CD4-positive, CD25-positive, alpha-beta regulatory T cell (primary cell): ENCODE results near the gene STK36. TPM values are rescaled to one million over a fixed set of nuclear protein-coding genes. Genes with fewer than 3 reads are reported as not detected.

ENCODE experiments used
- ATAC-seq, 2 donors: fragments of 150-1000 bp; cut with Tn5 transposase; one replicate each; pipeline ENCODE4 v1.10.0; 2021; ENCODE audit warnings: low read depth in 2 of 2, moderate number of reproducible peaks in 2 of 2, moderate library complexity in 1 of 2
- DNase-seq, 3 donors: peaks; one replicate each; pipeline versions ENCODE4 v3.0.0 to v3.0.0-alpha.2; 2012 to 2022; ENCODE audit warnings: mixed read lengths in 1 of 3
- H3K27ac ChIP-seq: one replicate; pipeline ENCODE4 v1.7.0; 2013; ENCODE audit warnings: mild to moderate bottlenecking, low read length; ENCODE audit not compliant: insufficient read depth, poor library complexity, severe bottlenecking
- H3K27me3 ChIP-seq: one replicate; pipeline ENCODE4 v1.7.0; 2013; ENCODE audit warnings: low read length; ENCODE audit not compliant: control insufficient read depth, insufficient read depth
- H3K36me3 ChIP-seq: one replicate; pipeline ENCODE4 v1.7.0; 2013; ENCODE audit warnings: mild to moderate bottlenecking, low read length, moderate library complexity; ENCODE audit not compliant: control insufficient read depth, insufficient read depth
- H3K4me1 ChIP-seq: 2 replicates; pipeline ENCODE4 v1.7.0; 2013; ENCODE audit warnings: mild to moderate bottlenecking, low read length; ENCODE audit not compliant: insufficient read depth, control insufficient read depth, poor library complexity, severe bottlenecking
- H3K4me3 ChIP-seq: one replicate; pipeline ENCODE4 v1.7.0; 2013; ENCODE audit warnings: low read depth, mild to moderate bottlenecking, low read length, moderate library complexity
- H3K9me3 ChIP-seq, 2 experiments: 1 replicate in 1 of 2; 2 replicates in 1 of 2; pipeline ENCODE4 v1.7.0; 2013; ENCODE audit warnings: low read length in 2 of 2, mild to moderate bottlenecking in 1 of 2, moderate library complexity in 1 of 2; ENCODE audit not compliant: control insufficient read depth in 2 of 2
- H3K27ac Mint-ChIP-seq, 3 donors: one replicate each; pipeline ENCODE4 v1.8.0; 2020 to 2022; ENCODE audit warnings: mild to moderate bottlenecking in 3 of 3, mixed read lengths in 3 of 3, moderate library complexity in 2 of 3
- H3K27me3 Mint-ChIP-seq: one replicate; pipeline ENCODE4 v1.8.0; 2022; ENCODE audit warnings: mild to moderate bottlenecking, mixed read lengths
- H3K36me3 Mint-ChIP-seq: one replicate; pipeline ENCODE4 v1.8.0; 2020; ENCODE audit warnings: mixed read lengths
- H3K4me1 Mint-ChIP-seq, 4 donors: one replicate each; pipeline ENCODE4 v1.8.0; 2020 to 2022; ENCODE audit warnings: mixed read lengths in 4 of 4, mild to moderate bottlenecking in 1 of 4
- H3K4me3 Mint-ChIP-seq, 4 donors: one replicate each; pipeline ENCODE4 v1.8.0; 2020 to 2022; ENCODE audit warnings: mild to moderate bottlenecking in 4 of 4, mixed read lengths in 4 of 4, moderate library complexity in 3 of 4
- H3K9me3 Mint-ChIP-seq, 7 donors: one replicate each; pipeline ENCODE4 v1.8.0; 2020 to 2022; ENCODE audit warnings: mixed read lengths in 7 of 7, mild to moderate bottlenecking in 3 of 7, moderate library complexity in 2 of 7
- polyA plus RNA-seq, 4 donors: library from polyadenylated mRNA; unstranded; fragments of 300-500 nt; fragmentation: Illumina TruSeq; gene quantifications; one replicate each; pipeline ENCODE4 v1.2.3, GENCODE V29; 2021
- total RNA-seq: library from RNA; stranded (reverse); gene quantifications from one replicate; pipeline ENCODE4 v1.2.3, GENCODE V29; 2022

The STK36 gene
- total and polyA plus RNA-seq, 5 donors from 2014 or later, result 1.8 to 10.5 (median 2.7) TPM

GRCh38 chr2:218698885-218699284 is 27.0 kb downstream of the STK36 start:
- no peaks in the 10 kb centered on the region for H3K27me3 ChIP-seq
- Mint-ChIP-seq H3K4me3 (no peak overlapping the region), H3K27ac (no peak overlapping the region), H3K27me3 (peaks cover 6% of the 10 kb centered on the region), H3K36me3 (peaks cover 18% of the 10 kb centered on the region), H3K4me1 (no peaks in the 10 kb centered on the region), H3K9me3 (peaks cover 0 to 2% (median 0%) of the 10 kb centered on the region in 7 donors)
- no peaks in the 10 kb centered on the region for H3K36me3 ChIP-seq
- no peaks in the 10 kb centered on the region for H3K9me3 ChIP-seq
- H3K4me3 ChIP-seq, result no peak overlapping the region
- DNase-seq (no peak), ATAC-seq (no peak)
- H3K27ac ChIP-seq, result no peak overlapping the region
- H3K4me1 ChIP-seq, result no peaks in the 10 kb centered on the region

- no peak overlapping the region for H3K27ac ChIP-seq
- DNase-seq (no peak), ATAC-seq (no peak)
- H3K27me3 Mint-ChIP-seq, result peaks cover 7% of the 10 kb centered on the region
- no peaks in the 10 kb centered on the region for H3K9me3 ChIP-seq
- H3K4me3 ChIP-seq, result no peak overlapping the region
- H3K36me3 Mint-ChIP-seq, result peaks cover 13% of the 10 kb centered on the region
- H3K9me3 Mint-ChIP-seq, result peaks cover 0 to 2% (median 0%) of the 10 kb centered on the region in 7 donors
- no peaks in the 10 kb centered on the region for H3K36me3 ChIP-seq
- H3K27ac Mint-ChIP-seq, result no peak overlapping the region
- H3K4me1 ChIP-seq, result no peaks in the 10 kb centered on the region
- peak overlapping the region in 1 of 4 donors; percentile 61 for H3K4me3 Mint-ChIP-seq
- H3K4me1 Mint-ChIP-seq, result no peaks in the 10 kb centered on the region
- H3K27me3 ChIP-seq, result no peaks in the 10 kb centered on the region
Measured at GRCh38 chr2:218701806-218702205, 29.9 kb downstream of the STK36 start.

GRCh38 chr2:218703341-218703740 is 31.5 kb downstream of the STK36 start:
- H3K4me1 ChIP-seq, result no peaks in the 10 kb centered on the region
- Mint-ChIP-seq H3K9me3 (peaks cover 0 to 2% (median 0%) of the 10 kb centered on the region in 7 donors), H3K27ac (no peak overlapping the region), H3K4me1 (no peaks in the 10 kb centered on the region), H3K27me3 (peaks cover 7% of the 10 kb centered on the region), H3K36me3 (peaks cover 7% of the 10 kb centered on the region), H3K4me3 (no peak overlapping the region)
- no peak overlapping the region for H3K27ac ChIP-seq
- no peaks in the 10 kb centered on the region for H3K27me3 ChIP-seq
- H3K9me3 ChIP-seq, result no peaks in the 10 kb centered on the region
- no peak for ATAC-seq
- no peaks in the 10 kb centered on the region for H3K36me3 ChIP-seq
- DNase-seq, result no peak
- H3K4me3 ChIP-seq, result no peak overlapping the region

- peak in 1 of 3 donors; percentile 13 for DNase-seq
- H3K27ac ChIP-seq, result no peak overlapping the region
- H3K9me3 Mint-ChIP-seq, result no peaks in the 10 kb centered on the region
- no peak overlapping the region for H3K4me3 Mint-ChIP-seq
- peaks cover 2% of the 10 kb centered on the region for H3K36me3 Mint-ChIP-seq
- H3K27me3 Mint-ChIP-seq, result peaks cover 7% of the 10 kb centered on the region
- H3K36me3 ChIP-seq, result no peaks in the 10 kb centered on the region
- ATAC-seq, result no peak
- H3K4me1 ChIP-seq, result peaks cover 14% of the 10 kb centered on the region
- H3K27me3 ChIP-seq, result no peaks in the 10 kb centered on the region
- no peaks in the 10 kb centered on the region for H3K9me3 ChIP-seq
- peaks cover 5 to 15% (median 7%) of the 10 kb centered on the region in 4 donors for H3K4me1 Mint-ChIP-seq
- no peak overlapping the region for H3K4me3 ChIP-seq
- H3K27ac Mint-ChIP-seq, result no peak overlapping the region
Measured at GRCh38 chr2:218708086-218708485, 36.2 kb downstream of the STK36 start.

- no peaks in the 10 kb centered on the region for H3K9me3 ChIP-seq
- Mint-ChIP-seq H3K36me3 (peaks cover 3% of the 10 kb centered on the region), H3K27me3 (no peaks in the 10 kb centered on the region), H3K4me3 (peak overlapping the region; percentile 29 to 97 (median 66)), H3K9me3 (no peaks in the 10 kb centered on the region), H3K4me1 (peaks cover 5 to 22% (median 16%) of the 10 kb centered on the region in 4 donors), H3K27ac (no peak overlapping the region)
- no peaks in the 10 kb centered on the region for H3K36me3 ChIP-seq
- H3K27me3 ChIP-seq, result no peaks in the 10 kb centered on the region
- ATAC-seq (no peak), DNase-seq (no peak)
- H3K4me3 ChIP-seq, result no peak overlapping the region
- H3K4me1 ChIP-seq, result peaks cover 14% of the 10 kb centered on the region
- H3K27ac ChIP-seq, result no peak overlapping the region
Measured at GRCh38 chr2:218709908-218710307, 38.0 kb downstream of the STK36 start.

- ATAC-seq (no peak), DNase-seq (peak in 1 of 3 donors; percentile 4)
- peak overlapping the region; percentile 4 to 83 (median 29) for H3K27ac Mint-ChIP-seq
- no peaks in the 10 kb centered on the region for H3K27me3 Mint-ChIP-seq
- peaks cover 5 to 26% (median 16%) of the 10 kb centered on the region in 4 donors for H3K4me1 Mint-ChIP-seq
- H3K36me3 Mint-ChIP-seq, result peaks cover 3% of the 10 kb centered on the region
- no peaks in the 10 kb centered on the region for H3K9me3 Mint-ChIP-seq
- peak overlapping the region; percentile 60 for H3K4me3 ChIP-seq
- H3K4me3 Mint-ChIP-seq, result peak overlapping the region; percentile 94 to 97 (median 96)
- peaks cover 14% of the 10 kb centered on the region for H3K4me1 ChIP-seq
- H3K27me3 ChIP-seq, result no peaks in the 10 kb centered on the region
- H3K9me3 ChIP-seq, result no peaks in the 10 kb centered on the region
- H3K36me3 ChIP-seq, result no peaks in the 10 kb centered on the region
- peak overlapping the region; percentile 82 for H3K27ac ChIP-seq
Measured at GRCh38 chr2:218710334-218710686, 38.4 kb downstream of the STK36 start.

- peak within 1 kb of the TSS; percentile 29 to 98 (median 83) for H3K27ac Mint-ChIP-seq
- H3K36me3 Mint-ChIP-seq, result peaks cover 6% of the 10 kb centered on the region
- H3K4me1 ChIP-seq, result peaks cover 14% of the 10 kb centered on the region
- ATAC-seq (peak; percentile 98), DNase-seq (peak; percentile 98 to 99 (median 99))
- H3K9me3 Mint-ChIP-seq, result no peaks in the 10 kb centered on the region
- peaks cover 2% of the 10 kb centered on the region for H3K36me3 ChIP-seq
- H3K4me1 Mint-ChIP-seq, result peaks cover 5 to 28% (median 16%) of the 10 kb centered on the region in 4 donors
- H3K9me3 ChIP-seq, result no peaks in the 10 kb centered on the region
- H3K4me3 ChIP-seq, result peak within 1 kb of the TSS; percentile 88
- H3K27me3 Mint-ChIP-seq, result no peaks in the 10 kb centered on the region
- peak within 1 kb of the TSS; percentile 94 to 97 (median 96) for H3K4me3 Mint-ChIP-seq
- H3K27me3 ChIP-seq, result no peaks in the 10 kb centered on the region
- peak within 1 kb of the TSS; percentile 82 for H3K27ac ChIP-seq
Measured at GRCh38 chr2:218710687-218711549, 39.0 kb downstream of the STK36 start, which contains the start of gene TTLL4. TTLL4 (plus strand) TSS chr2:218710835; CDS start chr2:218737677, 26,842 bp downstream.
